ENCODE results near the gene STK11IP.

- TF ChIP-seq ZNF791 (tag by site-specific recombination; IDR thresholded peaks at IDR 0.05) (no peak), ZNF2 (tag by site-specific recombination; IDR thresholded peaks at IDR 0.05) (no peak), CTCF (tag by site-specific recombination; IDR thresholded peaks at IDR 0.05) (no peak), ZNF529 (tag by site-specific recombination; IDR thresholded peaks at IDR 0.05; ENCODE audit: insufficient replicate concordance) (no peak), ZNF274 (IDR thresholded peaks at IDR 0.05; ENCODE audit: low read length) (no peak), ZNF274 (tag by site-specific recombination; IDR thresholded peaks at IDR 0.05; ENCODE audit: borderline replicate concordance) (no peak), HOXC10 (CRISPR knock-in tag; IDR thresholded peaks at IDR 0.05) (no peak), ZBTB7A (tag by site-specific recombination; IDR thresholded peaks at IDR 0.05; ENCODE audit: low read depth) (no peak), KLF16 (tag by site-specific recombination; IDR thresholded peaks at IDR 0.05) (no peak), ZNF626 (tag by site-specific recombination; IDR thresholded peaks at IDR 0.05) (no peak), SP2 (tag by site-specific recombination; IDR thresholded peaks at IDR 0.05) (no peak), ZBTB17 (tag by site-specific recombination; IDR thresholded peaks at IDR 0.05) (no peak), ZNF701 (tag by site-specific recombination; IDR thresholded peaks at IDR 0.05) (no peak), ZSCAN5A (tag by site-specific recombination; IDR thresholded peaks at IDR 0.05) (no peak), ZNF585B (tag by site-specific recombination; IDR thresholded peaks at IDR 0.05) (no peak)
Observed at GRCh38 chr2:219648963-219649362, 51.3 kb downstream of the STK11IP start.

Measured in HEK293 (cell line).